Peyer's patch (tissue), 4 donors: ENCODE results near the gene GNG4. TPM values are rescaled to one million over a fixed set of nuclear protein-coding genes. Genes with fewer than 3 reads are reported as not detected.

Experiments
- DNase-seq, 3 donors: peaks; one replicate each; pipeline ENCODE4 v3.0.0-alpha.2; 2017 to 2019
- H3K27ac ChIP-seq, 4 donors: fragments of 200-600 bp; sonication (generic); one replicate each; pipeline ENCODE4 v1.5.1; 2016 to 2019
- H3K27me3 ChIP-seq, 2 donors: fragments of 200-600 bp; sonication (generic); one replicate each; pipeline ENCODE4 v1.5.1; 2019
- H3K36me3 ChIP-seq, 3 donors: fragments of 200-600 bp; sonication (generic); one replicate each; pipeline ENCODE4 v1.5.1; 2016 to 2019
- H3K4me1 ChIP-seq, 4 donors: fragments of 200-600 bp; sonication (generic); one replicate each; pipeline ENCODE4 v1.5.1; 2016 to 2019
- H3K4me3 ChIP-seq, 4 donors: fragments of 200-600 bp; sonication (generic); 1 replicate in 3 of 4; 2 replicates in 1 of 4; pipeline ENCODE4 v1.5.1; 2016 to 2019; ENCODE audit warnings: mild to moderate bottlenecking in 1 of 4
- H3K9me3 ChIP-seq, 4 donors: fragments of 200-600 bp; sonication (generic); one replicate each; pipeline ENCODE4 v1.5.1; 2016 to 2019; ENCODE audit warnings: mild to moderate bottlenecking in 1 of 4
- CTCF ChIP-seq, 6 experiments: fragments of 450-650 bp in 4 of 6; fragments of 200-600 bp in 2 of 6; sonication (generic) in 1 of 6; IDR thresholded peaks; one replicate each; pipeline ENCODE4 v1.5.1; 2017 to 2019; ENCODE audit warnings: antibody characterized with exemption in 6 of 6, mild to moderate bottlenecking in 3 of 6, moderate library complexity in 1 of 6
- POLR2A ChIP-seq, 2 donors: fragments of 450-650 bp; IDR thresholded peaks; one replicate each; pipeline ENCODE4 v1.5.1; 2017; ENCODE audit warnings: antibody characterized with exemption in 2 of 2, mild to moderate bottlenecking in 2 of 2, moderate library complexity in 2 of 2
- total RNA-seq, 4 donors: library from RNA; depleted of rRNA; stranded (reverse); fragments of >200 nt; gene quantifications; one replicate each; pipeline ENCODE4 v1.1.0, GENCODE V29; 2016

The GNG4 gene
- total RNA-seq, 4 donors from 2014 or later: 1.6 to 9.1 (median 2.9) TPM

GRCh38 chr1:235657747-235658526 lies 8.4 kb upstream of the GNG4 start:
- H3K36me3 ChIP-seq: peaks cover 0 to 16% (median 0%) of the 10 kb centered on the region in 3 donors
- H3K27ac ChIP-seq: no peak overlapping the region
- no peak for DNase-seq
- no peak for TF ChIP-seq POLR2A (IDR thresholded peaks at IDR 0.05)
- TF ChIP-seq CTCF (IDR thresholded peaks at IDR 0.05): no peak
- no peaks in the 10 kb centered on the region for H3K4me1 ChIP-seq
- no peak overlapping the region for H3K4me3 ChIP-seq
- H3K9me3 ChIP-seq: no peaks in the 10 kb centered on the region
- no peaks in the 10 kb centered on the region for H3K27me3 ChIP-seq

- DNase-seq: no peak
- Histone ChIP-seq H3K27me3 (no peaks in the 10 kb centered on the region), H3K9me3 (no peaks in the 10 kb centered on the region), H3K36me3 (peaks cover 0 to 9% (median 0%) of the 10 kb centered on the region in 3 donors), H3K4me1 (no peaks in the 10 kb centered on the region), H3K4me3 (no peak overlapping the region), H3K27ac (no peak overlapping the region)
- TF ChIP-seq CTCF (IDR thresholded peaks at IDR 0.05) (no peak), POLR2A (IDR thresholded peaks at IDR 0.05) (no peak)
Observed at GRCh38 chr1:235657269-235657668, 7.7 kb upstream of the GNG4 start.

- no peak for DNase-seq
- Histone ChIP-seq H3K36me3 (no peaks in the 10 kb centered on the region), H3K4me1 (peaks cover 3 to 25% (median 14%) of the 10 kb centered on the region in 4 donors), H3K9me3 (no peaks in the 10 kb centered on the region), H3K27me3 (peaks cover 0 to 9% of the 10 kb centered on the region in 2 donors), H3K4me3 (no peak overlapping the region), H3K27ac (no peak overlapping the region)
- TF ChIP-seq CTCF (IDR thresholded peaks at IDR 0.05): no peak
- TF ChIP-seq POLR2A (IDR thresholded peaks at IDR 0.05): no peak
Observed at GRCh38 chr1:235652364-235652763, 2.8 kb upstream of the GNG4 start.

GRCh38 chr1:235651170-235651806 lies 1.7 kb upstream of the GNG4 start:
- DNase-seq: no peak
- Histone ChIP-seq H3K27ac (no peak overlapping the region), H3K4me3 (no peak overlapping the region), H3K4me1 (peaks cover 3 to 25% (median 14%) of the 10 kb centered on the region in 4 donors), H3K9me3 (no peaks in the 10 kb centered on the region), H3K27me3 (peaks cover 0 to 9% of the 10 kb centered on the region in 2 donors), H3K36me3 (no peaks in the 10 kb centered on the region)
- TF ChIP-seq POLR2A (IDR thresholded peaks at IDR 0.05) (peak in 1 of 2 donors; percentile 1), CTCF (IDR thresholded peaks at IDR 0.05) (no peak)

GRCh38 chr1:235650341-235651169 lies 971 bp upstream of the GNG4 start:
- TF ChIP-seq POLR2A (IDR thresholded peaks at IDR 0.05) (peak in 1 of 2 donors; percentile 15), CTCF (IDR thresholded peaks at IDR 0.05) (peak in 1 of 6 experiments; percentile 4)
- peak overlapping the region in 1 of 4 donors; percentile 66 for H3K27ac ChIP-seq
- H3K36me3 ChIP-seq: no peaks in the 10 kb centered on the region
- H3K4me1 ChIP-seq: peaks cover 3 to 25% (median 14%) of the 10 kb centered on the region in 4 donors
- H3K4me3 ChIP-seq: peak overlapping the region; percentile 33 to 64 (median 58)
- peaks cover 0 to 9% of the 10 kb centered on the region in 2 donors for H3K27me3 ChIP-seq
- peak in 1 of 3 donors; percentile 76 for DNase-seq
- no peaks in the 10 kb centered on the region for H3K9me3 ChIP-seq
